Measurements from ENCODE around the gene PCDH9. TPM values are rescaled to one million over a fixed set of nuclear protein-coding genes. Genes with fewer than 3 reads are reported as not detected.

PCDH9 gene
- total and polyA plus RNA-seq, 9 donors, result 0.18 to 6.5 (median 1.3) TPM

DNA sequence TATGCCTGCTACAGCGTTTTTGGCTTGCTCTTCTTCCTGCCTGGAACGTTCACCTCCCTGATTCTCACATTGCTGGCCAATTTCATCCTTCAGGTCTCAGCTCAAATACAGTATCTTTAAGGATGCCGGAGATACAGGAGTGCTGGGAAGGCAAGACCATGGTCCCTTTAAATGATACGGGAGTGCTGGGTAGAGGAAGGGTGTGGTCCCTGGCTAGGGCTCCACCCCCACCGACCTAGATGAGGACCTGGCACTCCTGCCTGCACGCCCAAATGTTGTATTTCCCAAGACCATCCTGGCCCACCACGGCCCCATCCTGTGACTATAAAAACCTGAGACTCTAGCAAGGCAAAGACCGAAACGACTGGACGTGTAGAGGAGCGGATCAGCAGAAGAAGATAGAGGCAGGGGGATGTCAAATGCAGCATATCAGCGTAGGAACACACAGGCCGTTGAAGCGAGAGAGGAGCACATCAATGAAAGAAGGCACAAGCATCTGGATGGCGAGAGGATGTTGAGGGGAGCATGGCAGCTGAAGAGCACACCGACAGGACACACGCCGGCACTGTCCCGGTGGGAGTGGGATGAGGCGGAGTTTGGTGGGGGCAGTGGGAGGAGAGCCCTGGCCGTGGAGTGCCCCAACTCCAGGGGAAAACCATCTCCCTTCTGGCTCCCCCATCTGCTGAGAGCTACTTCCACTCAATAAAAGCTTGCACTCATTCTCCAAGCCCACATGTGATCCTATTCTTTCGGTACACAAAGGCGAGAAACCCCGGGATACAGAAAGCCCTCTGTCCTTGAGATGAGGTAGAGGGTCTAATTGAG, 74.0 kb downstream of the PCDH9 start:
- Histone ChIP-seq H3K27ac (no peak overlapping the region), H3K4me3 (no peak overlapping the region), H3K4me1 (ENCODE audit: insufficient read depth) (no peaks in the 10 kb centered on the region), H3K27me3 (no peaks in the 10 kb centered on the region), H3K36me3 (no peaks in the 10 kb centered on the region), H3K9me3 (no peaks in the 10 kb centered on the region)
- intact Hi-C loops (cut with DNase I), result no loop called here
- no peak for DNase-seq
- TF ChIP-seq CTCF (IDR thresholded peaks at IDR 0.05) (no peak), POLR2A (IDR thresholded peaks at IDR 0.05) (no peak), EP300 (IDR thresholded peaks at IDR 0.05) (no peak)
- 89 to 90% (median 89%) methylated on average over 24 of the region's 24 CpGs for WGBS, 3 donors

DNA sequence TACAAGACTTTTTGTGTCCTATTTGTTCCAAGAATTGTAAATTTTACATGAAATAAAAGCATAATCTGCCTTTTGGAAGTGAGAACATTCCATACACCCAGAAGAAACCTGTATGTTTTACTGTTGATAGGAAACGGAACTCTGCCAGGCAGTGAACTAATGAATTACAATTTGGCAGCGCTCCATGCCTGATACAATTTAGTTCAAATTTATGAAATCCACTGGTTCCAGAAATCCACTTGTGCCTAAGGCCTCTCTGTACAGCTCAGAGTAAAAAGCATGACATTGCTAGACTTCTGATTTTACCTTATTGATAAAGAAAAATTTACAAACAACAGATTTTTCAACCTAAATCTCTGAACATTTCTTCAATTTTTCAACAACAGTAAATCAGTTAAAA, 78.1 kb downstream of the PCDH9 start:
- Histone ChIP-seq H3K36me3 (no peaks in the 10 kb centered on the region), H3K4me1 (ENCODE audit: insufficient read depth) (no peaks in the 10 kb centered on the region), H3K4me3 (no peak overlapping the region), H3K27me3 (no peaks in the 10 kb centered on the region), H3K27ac (no peak overlapping the region), H3K9me3 (no peaks in the 10 kb centered on the region)
- TF ChIP-seq CTCF (IDR thresholded peaks at IDR 0.05) (no peak), EP300 (IDR thresholded peaks at IDR 0.05) (no peak), POLR2A (IDR thresholded peaks at IDR 0.05) (no peak)
- 81 to 86% (median 85%) methylated on average over 2 of the region's 2 CpGs for WGBS, 3 donors
- intact Hi-C loops (cut with DNase I), result no loop called here
- DNase-seq, result no peak

DNA sequence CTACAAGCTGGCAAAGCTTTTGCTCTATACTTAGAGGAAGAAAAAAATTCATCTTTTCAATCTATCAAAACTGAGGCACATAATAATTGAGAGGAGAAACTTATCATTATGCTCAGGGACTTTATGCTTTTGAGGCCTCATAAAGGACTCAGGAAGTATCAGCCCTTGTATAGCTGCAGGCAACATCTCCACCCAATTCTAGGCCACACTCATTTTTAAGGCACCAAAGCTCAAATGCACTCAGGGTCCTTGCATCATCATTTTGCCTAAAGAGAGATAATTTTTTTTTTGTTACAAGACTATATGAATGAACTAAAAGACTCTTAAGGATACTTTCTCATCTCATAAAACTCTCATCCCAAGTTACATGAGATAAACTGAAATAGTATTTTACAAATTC, 78.5 kb downstream of the PCDH9 start:
- intact Hi-C loops (cut with DNase I), result no loop called here
- TF ChIP-seq EP300 (IDR thresholded peaks at IDR 0.05) (no peak), POLR2A (IDR thresholded peaks at IDR 0.05) (no peak), CTCF (IDR thresholded peaks at IDR 0.05) (no peak)
- H3K9me3 ChIP-seq, result no peaks in the 10 kb centered on the region
- no peak overlapping the region for H3K27ac ChIP-seq
- H3K27me3 ChIP-seq, result no peaks in the 10 kb centered on the region
- H3K4me3 ChIP-seq, result no peak overlapping the region
- H3K36me3 ChIP-seq, result no peaks in the 10 kb centered on the region
- no peaks in the 10 kb centered on the region for H3K4me1 ChIP-seq (ENCODE audit: insufficient read depth)
- no peak for DNase-seq

- H3K27me3 ChIP-seq, result no peaks in the 10 kb centered on the region
- no peak for DNase-seq
- 92 to 96% (median 96%) methylated on average over 1 of the region's 1 CpG for WGBS, 3 donors
- H3K4me3 ChIP-seq, result no peak overlapping the region
- no peaks in the 10 kb centered on the region for H3K9me3 ChIP-seq
- no peaks in the 10 kb centered on the region for H3K36me3 ChIP-seq
- intact Hi-C loops (cut with DNase I), result no loop called here
- no peak overlapping the region for H3K27ac ChIP-seq
- TF ChIP-seq EP300 (IDR thresholded peaks at IDR 0.05) (no peak), CTCF (IDR thresholded peaks at IDR 0.05) (no peak), POLR2A (IDR thresholded peaks at IDR 0.05) (no peak)
- H3K4me1 ChIP-seq (ENCODE audit: insufficient read depth), result no peaks in the 10 kb centered on the region
Measured at GRCh38 chr13:67150608-67151007, 79.5 kb downstream of the PCDH9 start.
